ENCODE data around the gene PAX2. TPM values are rescaled to one million over a fixed set of nuclear protein-coding genes. Genes with fewer than 3 reads are reported as not detected.

Gene PAX2
- total RNA-seq, 1 experiment from 2014 or later: 0.45 TPM

GRCh38 chr10:100786591-100786990, 41.2 kb downstream of the PAX2 start:
- no peak overlapping the region for H3K27ac Mint-ChIP-seq (ENCODE audit: unreplicated experiment)
- H3K4me1 Mint-ChIP-seq (ENCODE audit: low read depth, unreplicated experiment): no peaks in the 10 kb centered on the region
- H3K4me3 Mint-ChIP-seq (ENCODE audit: unreplicated experiment): no peak overlapping the region
- TF ChIP-seq, protein P1, sequence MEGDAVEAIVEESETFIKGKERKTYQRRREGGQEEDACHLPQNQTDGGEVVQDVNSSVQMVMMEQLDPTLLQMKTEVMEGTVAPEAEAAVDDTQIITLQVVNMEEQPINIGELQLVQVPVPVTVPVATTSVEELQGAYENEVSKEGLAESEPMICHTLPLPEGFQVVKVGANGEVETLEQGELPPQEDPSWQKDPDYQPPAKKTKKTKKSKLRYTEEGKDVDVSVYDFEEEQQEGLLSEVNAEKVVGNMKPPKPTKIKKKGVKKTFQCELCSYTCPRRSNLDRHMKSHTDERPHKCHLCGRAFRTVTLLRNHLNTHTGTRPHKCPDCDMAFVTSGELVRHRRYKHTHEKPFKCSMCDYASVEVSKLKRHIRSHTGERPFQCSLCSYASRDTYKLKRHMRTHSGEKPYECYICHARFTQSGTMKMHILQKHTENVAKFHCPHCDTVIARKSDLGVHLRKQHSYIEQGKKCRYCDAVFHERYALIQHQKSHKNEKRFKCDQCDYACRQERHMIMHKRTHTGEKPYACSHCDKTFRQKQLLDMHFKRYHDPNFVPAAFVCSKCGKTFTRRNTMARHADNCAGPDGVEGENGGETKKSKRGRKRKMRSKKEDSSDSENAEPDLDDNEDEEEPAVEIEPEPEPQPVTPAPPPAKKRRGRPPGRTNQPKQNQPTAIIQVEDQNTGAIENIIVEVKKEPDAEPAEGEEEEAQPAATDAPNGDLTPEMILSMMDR (IDR thresholded peaks at IDR 0.05; ENCODE audit: insufficient read depth in 1 of 2, low read depth in 1 of 2, low read length in 1 of 2, severe bottlenecking in 1 of 2, unreplicated experiment in 1 of 2): no peak
- no peaks in the 10 kb centered on the region for H3K36me3 Mint-ChIP-seq (ENCODE audit: insufficient read depth, unreplicated experiment)
- H3K27me3 Mint-ChIP-seq (ENCODE audit: insufficient read depth, unreplicated experiment): peaks cover 15% of the 10 kb centered on the region
- Histone ChIP-seq H3K27me3 (replicated peaks; ENCODE audit: control insufficient read depth, insufficient read depth, low read length) (no peaks in the 10 kb centered on the region), H3K4me1 (no peaks in the 10 kb centered on the region), H3K4me3 (ENCODE audit: low read depth, low read length) (no peak overlapping the region), H3K36me3 (ENCODE audit: control insufficient read depth, insufficient read depth, low read length) (no peaks in the 10 kb centered on the region), H3K9me3 (no peaks in the 10 kb centered on the region)
- intact Hi-C loops (cut with micrococcal nuclease; ENCODE audit: unreplicated experiment): no loop called here
- no peak for DNase-seq
- BruUV-seq (replicated peaks): no TSS peak
- CTCF ChIA-PET: no interaction called here
- no peaks in the 10 kb centered on the region for H3K9me3 Mint-ChIP-seq (ENCODE audit: unreplicated experiment)
- POLR2A ChIA-PET: no interaction called here

- TF ChIP-seq, protein P1 (IDR thresholded peaks at IDR 0.05; ENCODE audit: insufficient read depth in 1 of 2, low read depth in 1 of 2, low read length in 1 of 2, severe bottlenecking in 1 of 2, unreplicated experiment in 1 of 2): no peak
- Mint-ChIP-seq H3K9me3 (ENCODE audit: unreplicated experiment) (no peaks in the 10 kb centered on the region), H3K27me3 (ENCODE audit: insufficient read depth, unreplicated experiment) (peaks cover 15% of the 10 kb centered on the region), H3K27ac (ENCODE audit: unreplicated experiment) (no peak overlapping the region), H3K4me1 (ENCODE audit: low read depth, unreplicated experiment) (no peaks in the 10 kb centered on the region), H3K36me3 (ENCODE audit: insufficient read depth, unreplicated experiment) (no peaks in the 10 kb centered on the region), H3K4me3 (ENCODE audit: unreplicated experiment) (no peak overlapping the region)
- intact Hi-C loops (cut with micrococcal nuclease; ENCODE audit: unreplicated experiment): no loop called here
- no peaks in the 10 kb centered on the region for H3K9me3 ChIP-seq
- BruUV-seq (replicated peaks): no TSS peak
- no peaks in the 10 kb centered on the region for H3K4me1 ChIP-seq
- CTCF ChIA-PET: no interaction called here
- DNase-seq: no peak
- POLR2A ChIA-PET: no interaction called here
- H3K4me3 ChIP-seq (ENCODE audit: low read depth, low read length): no peak overlapping the region
- H3K27me3 ChIP-seq (replicated peaks; ENCODE audit: control insufficient read depth, insufficient read depth, low read length): no peaks in the 10 kb centered on the region
- no peaks in the 10 kb centered on the region for H3K36me3 ChIP-seq (ENCODE audit: control insufficient read depth, insufficient read depth, low read length)
Measured at GRCh38 chr10:100788002-100788903, 42.9 kb downstream of the PAX2 start.

GRCh38 chr10:100790761-100791208, 45.4 kb downstream of the PAX2 start:
- peaks cover 17% of the 10 kb centered on the region for H3K27me3 Mint-ChIP-seq (ENCODE audit: insufficient read depth, unreplicated experiment)
- H3K9me3 ChIP-seq: no peaks in the 10 kb centered on the region
- no peaks in the 10 kb centered on the region for H3K4me1 ChIP-seq
- no peak for DNase-seq
- no peak overlapping the region for H3K4me3 ChIP-seq (ENCODE audit: low read depth, low read length)
- TF ChIP-seq, protein P1 (IDR thresholded peaks at IDR 0.05; ENCODE audit: insufficient read depth in 1 of 2, low read depth in 1 of 2, low read length in 1 of 2, severe bottlenecking in 1 of 2, unreplicated experiment in 1 of 2): no peak
- H3K36me3 ChIP-seq (ENCODE audit: control insufficient read depth, insufficient read depth, low read length): no peaks in the 10 kb centered on the region
- no peak overlapping the region for H3K4me3 Mint-ChIP-seq (ENCODE audit: unreplicated experiment)
- ChIA-PET CTCF (no interaction called here), POLR2A (no interaction called here)
- H3K36me3 Mint-ChIP-seq (ENCODE audit: insufficient read depth, unreplicated experiment): no peaks in the 10 kb centered on the region
- H3K4me1 Mint-ChIP-seq (ENCODE audit: low read depth, unreplicated experiment): no peaks in the 10 kb centered on the region
- BruUV-seq (replicated peaks): no TSS peak
- no peak overlapping the region for H3K27ac Mint-ChIP-seq (ENCODE audit: unreplicated experiment)
- H3K9me3 Mint-ChIP-seq (ENCODE audit: unreplicated experiment): no peaks in the 10 kb centered on the region
- no peaks in the 10 kb centered on the region for H3K27me3 ChIP-seq (replicated peaks; ENCODE audit: control insufficient read depth, insufficient read depth, low read length)
- intact Hi-C loops (cut with micrococcal nuclease; ENCODE audit: unreplicated experiment): no loop called here

Measured in Caco-2 (cell line).